Stimulated activated CD4-positive, alpha-beta T cell treated with anti-CD3 and anti-CD28 coated beads, Interleukin-15, amount 100 ng/mL, for 48 hours (primary cell): ENCODE results near the gene MRPS25.

Source experiments
- DNase-seq, 2 donors: peaks; one replicate each; pipeline ENCODE4 v3.0.0-alpha.2; 2020; ENCODE audit warnings: low read depth in 2 of 2

The MRPS25 gene

DNA sequence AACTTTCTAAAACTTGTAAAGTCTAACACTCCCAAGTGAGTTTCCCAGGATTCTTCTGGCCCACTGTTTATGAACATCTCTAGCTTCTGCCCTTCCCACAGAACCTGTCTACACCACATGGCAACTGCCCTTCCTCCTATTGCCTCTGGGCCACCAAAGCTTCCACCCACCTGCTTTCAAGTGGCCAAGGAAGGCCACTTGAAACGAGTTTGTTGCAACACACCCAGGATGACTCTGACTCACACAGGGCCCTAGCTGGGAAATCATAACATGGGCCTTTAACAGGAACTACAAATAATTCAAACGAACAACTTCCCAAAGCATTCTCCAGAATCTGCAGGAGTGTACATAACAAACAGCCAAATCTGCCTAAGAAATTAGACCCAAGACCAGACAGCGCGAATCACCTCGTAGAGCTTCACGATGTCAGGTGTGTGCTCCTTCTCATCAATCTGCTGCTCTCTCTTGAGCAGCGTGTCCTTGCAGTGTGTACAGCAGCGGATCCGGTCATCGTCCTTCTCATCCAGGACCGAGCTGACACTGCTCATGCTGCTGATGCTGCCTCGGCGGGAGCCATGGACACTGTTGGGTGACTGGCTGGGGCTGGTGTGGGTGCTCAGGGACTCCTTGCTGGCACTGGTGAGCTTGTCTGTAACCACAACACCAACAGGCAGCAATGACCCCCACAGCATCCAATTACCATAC lies 17.0 kb upstream of the MRPS25 start:
- no peak for DNase-seq

DNA sequence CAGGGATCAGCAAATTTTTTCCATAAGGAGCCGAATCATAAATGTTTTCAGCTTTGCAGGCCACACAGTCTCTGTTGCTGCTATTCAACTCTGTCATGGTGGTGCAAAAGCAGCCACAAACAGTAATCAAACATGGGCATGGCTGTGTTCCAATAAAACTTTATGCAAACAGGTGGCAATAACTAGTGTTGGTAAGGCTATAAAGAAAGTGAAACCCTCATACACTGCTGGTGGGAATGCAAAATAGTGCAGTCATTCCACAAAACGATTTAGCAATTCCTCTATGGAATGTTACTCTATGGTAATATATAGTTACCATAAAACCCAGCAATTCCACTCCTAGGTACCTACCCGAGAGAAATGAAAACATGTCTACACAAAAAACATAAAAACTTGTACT lies 14.0 kb upstream of the MRPS25 start:
- no peak for DNase-seq

DNA sequence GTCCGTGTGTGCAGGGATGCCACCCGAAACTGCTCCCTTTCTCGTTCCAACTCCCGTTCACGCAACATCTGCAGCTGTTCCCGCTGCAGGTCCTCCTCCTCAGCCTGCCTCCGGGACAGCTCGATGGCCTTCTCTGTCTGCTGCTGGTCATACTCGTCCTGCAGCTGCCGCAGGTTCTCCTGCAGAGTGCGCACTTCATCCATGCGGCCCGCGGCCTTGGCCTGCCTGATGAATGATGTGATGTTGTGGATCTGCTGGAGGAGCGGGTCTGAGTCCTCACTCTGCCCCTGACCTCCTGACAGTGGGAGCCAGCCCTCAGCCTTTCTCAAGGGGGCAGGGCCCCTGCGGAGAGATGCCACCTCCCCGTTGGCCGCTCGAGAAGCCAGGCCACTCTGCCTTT lies 9.4 kb upstream of the MRPS25 start:
- DNase-seq, result no peak

DNA sequence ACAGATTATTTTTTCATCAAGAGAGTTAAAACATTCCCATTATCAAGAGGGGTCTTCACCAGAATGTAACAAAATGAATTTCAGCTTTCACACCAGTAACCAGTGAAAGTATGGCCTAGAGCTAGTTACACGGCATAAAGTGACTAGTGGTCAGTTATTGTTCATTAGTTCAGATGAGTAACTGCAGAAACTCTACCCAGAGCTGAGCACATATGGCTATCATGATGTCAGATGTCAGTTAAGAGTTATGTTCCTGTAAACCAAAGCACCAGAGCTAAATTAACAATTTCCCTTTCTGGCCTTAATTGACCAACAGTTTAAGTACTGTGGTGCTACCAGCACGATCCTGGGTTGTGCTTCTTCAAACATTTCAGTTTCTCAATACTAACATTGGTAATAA lies 6.6 kb upstream of the MRPS25 start:
- DNase-seq, result no peak

DNA sequence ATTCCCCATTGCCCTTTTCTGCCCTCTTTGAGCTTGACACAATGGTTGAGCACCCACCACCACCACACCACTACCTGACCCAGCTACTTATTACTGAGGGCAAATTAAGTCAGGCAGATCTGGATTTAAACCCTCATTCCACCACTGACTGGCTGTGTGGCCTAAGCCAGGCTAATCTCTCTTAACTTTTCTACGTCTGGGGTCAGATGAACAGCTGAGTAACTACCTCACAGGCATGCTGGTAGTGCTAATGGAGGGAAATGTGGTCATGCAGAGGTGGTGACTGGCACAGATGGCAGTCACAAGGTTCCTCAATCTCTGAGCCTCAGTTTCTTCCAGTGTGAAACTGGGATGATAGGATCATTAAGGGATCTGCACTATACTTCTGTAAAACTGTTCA lies 4.3 kb upstream of the MRPS25 start:
- DNase-seq, result no peak

DNA sequence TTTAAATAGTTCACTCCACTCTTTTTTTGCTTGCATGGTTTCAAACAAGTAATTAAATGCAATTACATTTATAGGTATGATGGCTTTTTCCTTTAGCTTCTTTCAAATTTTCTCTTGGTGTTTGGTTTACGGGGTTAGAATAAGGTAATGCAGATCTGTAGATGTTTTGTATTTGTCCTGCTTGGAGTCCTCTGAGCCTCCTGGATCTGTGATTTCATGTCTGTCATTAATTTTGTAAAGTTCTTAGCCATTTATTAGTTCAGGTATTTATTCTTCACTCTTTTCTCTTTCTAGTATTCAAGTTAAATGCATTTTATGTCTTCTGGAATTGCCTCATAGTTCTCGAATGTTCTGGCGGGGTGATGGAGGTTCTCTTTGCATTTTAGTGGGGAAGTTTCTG lies 1.4 kb upstream of the MRPS25 start:
- DNase-seq, result no peak

DNA sequence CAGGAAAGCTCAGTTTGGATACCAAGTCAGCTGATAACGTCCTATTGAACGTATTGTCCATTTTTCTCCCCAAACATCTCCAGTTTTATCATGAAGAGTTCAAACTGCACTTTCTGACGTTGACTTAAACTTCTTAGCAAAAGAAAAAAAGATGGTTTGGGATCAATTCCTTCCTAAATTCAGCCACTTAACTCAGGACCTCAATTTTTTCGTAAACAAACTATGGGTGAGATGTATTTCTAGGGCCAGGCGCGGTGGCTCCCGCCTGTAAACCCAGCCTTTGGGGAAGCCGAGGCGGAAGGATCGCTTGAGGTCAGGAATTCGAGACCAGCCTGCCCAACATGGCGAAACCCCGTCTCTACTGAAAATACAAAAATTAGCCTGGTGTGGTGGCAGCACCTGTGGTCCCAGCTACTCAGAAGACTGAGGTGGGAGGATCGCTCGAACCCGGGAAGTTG lies 464 bp upstream of the MRPS25 start:
- no peak for DNase-seq

DNA sequence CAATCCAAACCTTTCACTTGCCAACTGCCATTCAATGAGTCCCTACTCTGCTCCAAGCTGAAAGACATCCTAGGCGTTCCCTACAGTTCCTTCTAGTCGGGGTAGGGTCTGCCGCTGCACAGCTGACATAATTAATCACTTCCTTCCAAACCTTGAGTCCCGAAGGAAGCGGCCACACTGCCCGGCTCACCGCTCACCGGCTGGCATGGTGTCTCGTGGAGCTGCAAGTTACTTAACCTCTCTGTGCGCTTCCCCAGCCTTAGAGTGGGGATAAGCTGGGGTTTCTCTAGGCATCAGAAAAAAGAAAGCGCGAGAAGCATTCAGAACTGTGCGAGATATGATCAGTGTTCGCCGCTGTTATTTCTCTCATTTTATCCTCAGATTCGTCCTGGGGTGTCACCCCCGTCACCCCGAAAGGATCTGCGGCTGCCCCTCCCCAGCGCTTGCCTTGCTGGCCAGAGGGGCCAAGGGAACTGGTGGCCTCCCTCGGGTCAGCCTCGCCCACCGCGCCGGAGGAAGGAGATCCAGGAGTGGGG lies 748 bp downstream of the MRPS25 start:
- no peak for DNase-seq

DNA sequence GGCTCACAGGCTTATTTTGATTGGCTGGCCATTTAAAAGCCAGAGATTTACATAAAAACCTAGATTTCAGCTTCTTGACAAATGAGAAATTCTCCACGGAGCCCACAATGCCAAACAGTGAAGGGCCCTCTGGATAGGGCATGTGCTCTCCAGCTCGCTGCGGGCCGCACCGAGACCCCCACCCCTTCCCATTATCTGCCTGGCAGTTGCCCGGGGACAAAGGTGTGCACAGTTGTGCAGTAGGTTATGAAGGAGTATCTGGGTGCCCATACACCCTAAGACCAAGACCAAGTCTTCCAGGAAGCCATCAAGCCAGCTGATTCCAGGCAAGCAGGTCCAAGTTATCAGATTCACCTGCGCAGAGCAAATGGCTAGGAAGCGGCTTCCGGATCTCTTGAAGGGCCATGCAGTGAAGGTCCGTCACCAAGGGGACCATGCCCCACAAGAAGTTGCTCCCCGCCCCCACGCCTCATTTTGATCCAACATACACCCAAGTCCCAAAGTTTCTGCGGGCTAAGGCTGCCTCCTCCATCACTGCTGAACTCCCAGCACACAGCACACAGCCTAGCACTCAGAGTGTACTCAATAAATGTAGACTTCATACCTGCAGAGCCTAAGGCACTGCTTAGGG lies 1.3 kb downstream of the MRPS25 start:
- DNase-seq, result no peak

DNA sequence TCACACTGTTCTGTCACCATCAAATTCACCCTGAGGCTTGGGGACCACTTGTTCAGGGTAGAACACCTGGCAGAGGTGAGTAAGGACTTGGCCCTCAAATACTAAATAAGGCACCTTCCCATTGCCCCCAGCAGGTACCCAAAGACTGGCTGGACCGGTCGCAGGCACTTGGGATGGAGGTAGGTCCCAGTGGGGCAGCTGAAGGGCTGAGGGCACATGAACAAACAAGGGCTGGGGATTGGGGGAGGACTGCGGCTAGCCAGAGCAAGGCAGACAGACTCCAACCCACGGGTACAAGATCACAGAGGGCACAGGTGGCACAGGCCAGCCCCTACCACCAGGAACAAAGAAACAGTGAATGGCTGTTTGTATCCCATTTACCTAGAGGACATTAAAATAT lies 1.9 kb downstream of the MRPS25 start:
- DNase-seq, result no peak

DNA sequence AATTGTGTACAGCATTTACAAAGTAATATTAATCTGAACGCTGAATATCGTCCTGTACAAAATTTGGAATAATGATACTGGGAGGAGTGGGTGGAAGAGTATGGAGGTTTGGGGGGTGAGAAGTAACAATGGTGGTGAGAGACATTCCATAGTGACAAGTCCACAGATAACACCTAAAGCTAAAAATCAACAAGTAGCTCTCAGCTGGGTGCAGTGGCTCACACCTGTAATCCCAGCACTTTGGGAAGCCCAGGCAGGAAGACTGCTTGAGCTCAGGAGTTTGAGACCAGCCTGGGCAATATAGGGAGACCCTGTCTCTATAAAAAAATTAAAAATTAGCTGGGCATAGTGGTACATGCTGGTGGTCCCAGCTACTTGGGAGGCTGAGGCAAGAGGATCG lies 5.1 kb downstream of the MRPS25 start:
- no peak for DNase-seq

DNA sequence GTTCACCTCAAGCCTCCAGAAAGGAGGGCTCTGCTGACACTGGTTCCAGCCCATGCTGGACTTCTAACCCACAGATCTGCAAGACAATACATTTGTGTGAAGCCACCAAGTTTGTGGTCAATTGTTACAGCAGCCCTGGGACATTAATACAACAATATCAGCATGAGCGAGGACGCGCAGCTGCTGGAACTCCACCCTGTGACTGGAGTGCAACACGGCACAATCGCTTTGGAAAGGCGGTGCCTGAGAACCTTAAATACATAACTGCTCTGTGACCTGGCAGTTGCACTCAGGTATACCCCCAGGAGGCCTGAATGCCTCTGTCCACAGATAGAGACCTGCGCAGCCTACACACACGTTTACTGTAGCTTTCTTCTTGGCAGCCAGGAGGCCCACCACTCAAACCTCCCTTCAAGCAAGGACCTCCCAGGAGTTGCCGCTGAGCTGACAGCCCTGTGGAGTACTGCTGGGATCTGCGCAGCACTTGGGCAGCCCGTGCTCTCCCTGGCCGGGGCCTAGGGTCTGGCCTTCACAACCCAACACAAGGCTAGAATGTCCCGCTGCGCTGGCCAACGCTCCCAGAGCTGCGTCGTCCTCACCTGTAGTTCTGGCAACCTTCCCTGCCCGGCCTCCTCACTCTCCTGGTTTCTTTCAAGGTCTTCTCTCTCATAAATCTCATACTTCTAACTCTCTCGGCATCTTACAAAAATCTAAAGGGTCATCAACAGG lies 8.3 kb downstream of the MRPS25 start:
- DNase-seq, result no peak

DNA sequence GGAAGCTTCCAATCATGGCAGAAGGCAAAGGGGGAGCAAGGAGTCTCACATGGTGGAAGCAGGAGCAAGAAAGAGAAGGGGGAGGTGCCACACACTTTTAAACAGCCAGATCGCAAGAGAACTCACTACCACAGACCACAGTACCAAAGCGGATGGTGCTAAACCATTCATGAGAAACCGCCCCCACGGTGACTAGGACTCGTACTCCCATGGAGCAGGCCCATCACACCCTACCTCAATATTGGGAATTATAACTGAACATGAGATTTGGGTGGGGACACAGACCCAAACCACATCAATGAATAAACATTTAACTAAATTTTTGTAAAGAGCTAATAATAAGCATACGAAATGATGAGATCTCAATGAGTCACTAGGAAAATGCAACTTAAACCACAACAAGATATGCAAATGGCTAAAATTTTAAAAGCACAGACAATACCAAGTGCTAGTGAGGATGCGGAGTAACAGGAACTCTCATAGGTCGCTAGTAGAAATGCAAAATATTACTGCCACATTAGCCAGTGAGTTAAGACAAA lies 10.0 kb downstream of the MRPS25 start:
- peak; percentile 47 to 61 for DNase-seq

DNA sequence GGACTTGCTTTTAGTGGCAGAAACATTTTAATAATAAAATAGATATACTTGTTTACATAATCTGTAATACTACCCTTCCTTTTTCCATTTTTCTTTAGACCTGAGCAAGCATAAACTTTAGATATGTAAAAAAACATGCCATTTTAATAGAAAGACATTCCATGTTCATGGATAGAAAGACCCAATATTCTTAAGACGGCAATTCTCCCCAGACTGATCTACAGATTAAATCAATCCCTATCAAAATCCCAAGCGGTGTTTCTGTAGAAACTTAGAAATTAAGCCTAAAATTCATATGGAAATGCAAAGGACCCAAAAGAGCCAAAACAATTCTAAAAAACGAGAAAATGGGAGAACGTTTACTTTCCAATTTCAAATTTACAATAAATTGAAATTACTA lies 11.6 kb downstream of the MRPS25 start:
- DNase-seq, result no peak

DNA sequence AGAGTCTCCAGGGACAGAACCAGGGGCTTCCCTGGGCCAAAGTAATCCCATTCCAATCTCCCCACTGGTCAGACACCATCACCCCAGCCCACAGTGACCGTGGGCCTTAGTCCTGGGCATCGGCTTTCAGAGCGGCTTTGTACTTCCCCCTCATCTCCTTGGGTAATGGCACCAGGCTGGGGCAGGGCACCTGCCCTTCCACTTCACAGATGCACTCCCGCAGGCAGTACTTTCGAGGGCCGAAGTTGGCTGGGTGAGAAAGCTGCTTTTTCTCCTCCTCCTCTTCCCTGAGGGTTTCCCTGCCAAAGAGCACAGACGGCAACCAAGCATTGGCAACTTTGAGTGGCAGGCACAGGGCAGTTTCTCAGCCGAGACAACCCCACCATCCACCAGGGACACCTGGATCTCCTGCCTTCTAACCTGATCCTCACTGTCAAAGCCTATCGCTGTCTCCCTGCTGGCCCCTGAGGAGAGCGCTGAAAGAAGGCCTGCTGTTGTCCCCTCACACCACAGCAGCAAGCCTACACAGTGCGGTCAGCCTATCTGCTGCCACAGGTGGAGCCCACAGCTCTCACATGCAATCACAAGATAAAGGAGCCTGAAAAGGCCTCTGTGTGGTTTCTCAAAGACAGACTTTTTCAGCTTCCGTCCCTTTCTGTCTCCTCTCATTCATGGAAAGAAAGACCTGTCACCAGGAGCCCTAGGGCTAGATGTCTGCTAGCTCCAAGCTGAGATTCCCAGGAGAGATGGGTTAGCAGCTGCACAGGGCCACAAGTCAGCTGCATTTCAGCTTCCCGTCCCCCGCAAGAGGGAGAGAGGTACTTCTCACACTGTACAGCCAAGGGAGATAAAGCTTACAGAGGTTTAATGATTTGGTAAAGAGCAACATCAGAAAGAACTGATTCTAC lies 12.5 kb downstream of the MRPS25 start:
- DNase-seq, result no peak

DNA sequence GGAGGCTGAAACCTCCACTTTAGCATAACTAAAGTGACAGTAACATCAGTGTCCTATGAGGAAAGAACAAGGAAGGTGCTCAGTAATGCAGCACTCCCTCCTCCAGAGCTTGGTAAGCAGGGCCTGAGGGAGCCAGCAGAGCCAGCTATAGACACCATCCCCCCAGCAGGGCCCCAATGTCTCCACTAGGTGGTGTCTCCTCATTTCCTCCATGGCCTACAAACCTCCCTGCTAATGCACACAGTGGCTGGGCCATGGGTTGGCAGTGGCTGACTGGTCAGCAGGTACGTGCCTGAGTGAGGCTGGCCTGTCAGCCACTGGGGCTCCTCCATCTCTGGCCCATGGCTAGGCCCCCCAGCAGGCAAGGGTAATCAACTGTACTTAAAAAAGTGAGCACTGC lies 13.6 kb downstream of the MRPS25 start:
- DNase-seq, result no peak

DNA sequence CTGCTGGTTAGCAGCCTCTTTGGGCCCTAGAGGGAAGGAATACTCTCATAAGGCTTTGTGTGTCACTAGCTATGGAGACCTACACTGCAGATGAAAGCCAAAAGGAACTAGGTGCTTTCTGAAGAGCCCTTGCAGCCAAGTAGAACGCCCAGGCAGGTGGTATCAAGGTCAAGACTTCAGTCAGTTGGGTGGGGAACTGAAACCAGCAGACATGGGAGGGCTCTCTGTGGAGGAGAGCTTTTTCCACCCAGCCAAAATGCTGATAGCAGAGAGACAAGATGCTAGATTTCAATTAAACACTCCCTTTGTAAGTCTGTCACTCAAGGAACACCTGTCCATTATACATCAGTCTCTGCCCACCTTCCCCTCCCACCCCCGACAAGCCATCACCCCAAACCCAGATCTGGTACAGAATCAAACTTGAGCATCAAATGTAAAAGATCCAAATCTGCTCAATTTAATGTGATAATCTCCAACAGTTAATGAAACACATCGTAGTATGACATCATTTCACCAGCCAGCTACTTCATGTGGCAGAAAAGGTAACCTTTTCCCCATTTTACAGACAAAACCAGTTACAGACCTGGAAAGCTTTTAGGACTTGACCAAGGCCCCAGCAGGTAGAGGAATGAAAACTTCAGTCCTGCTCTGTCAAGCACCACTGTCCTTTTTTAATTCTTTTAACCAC lies 14.6 kb downstream of the MRPS25 start:
- no peak for DNase-seq

DNA sequence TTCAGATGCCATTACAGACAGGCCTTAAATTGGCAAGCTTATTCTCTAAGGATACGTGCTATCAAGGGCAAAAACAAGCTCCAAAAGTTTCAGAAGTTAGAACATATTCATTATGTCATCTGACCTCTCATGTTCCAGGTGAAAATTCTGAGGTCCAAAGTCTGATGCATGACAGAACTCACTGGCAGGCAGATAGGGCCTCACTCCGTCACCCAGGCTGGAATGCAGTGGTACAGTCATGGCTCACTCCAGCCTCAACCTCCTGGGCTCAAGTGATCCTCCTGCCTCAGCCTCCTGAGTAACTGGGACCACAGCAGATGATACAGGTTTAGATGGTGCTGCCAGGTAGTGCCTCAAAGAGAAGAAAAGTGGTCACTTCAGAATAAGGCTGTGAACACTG lies 15.5 kb downstream of the MRPS25 start:
- DNase-seq, result no peak

DNA sequence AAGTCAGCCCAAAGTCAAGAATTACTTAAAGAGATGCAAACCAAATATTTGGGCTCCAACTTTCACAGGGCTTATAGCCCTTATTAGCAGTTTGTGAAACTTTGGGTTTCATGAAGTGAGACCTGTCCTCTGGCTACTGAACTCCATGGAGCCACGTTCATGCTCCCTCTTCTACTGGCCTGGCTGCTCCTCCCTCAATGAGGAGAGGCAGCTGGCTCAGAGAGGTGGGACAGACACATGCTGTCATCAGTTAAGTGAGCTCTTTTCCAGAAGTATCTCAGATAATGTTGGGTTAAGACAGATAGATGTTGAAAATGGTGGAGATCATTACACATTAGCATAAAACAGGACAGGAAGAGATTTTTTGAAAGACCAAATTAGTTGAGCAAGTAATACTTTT lies 19.4 kb downstream of the MRPS25 start:
- DNase-seq, result no peak

DNA sequence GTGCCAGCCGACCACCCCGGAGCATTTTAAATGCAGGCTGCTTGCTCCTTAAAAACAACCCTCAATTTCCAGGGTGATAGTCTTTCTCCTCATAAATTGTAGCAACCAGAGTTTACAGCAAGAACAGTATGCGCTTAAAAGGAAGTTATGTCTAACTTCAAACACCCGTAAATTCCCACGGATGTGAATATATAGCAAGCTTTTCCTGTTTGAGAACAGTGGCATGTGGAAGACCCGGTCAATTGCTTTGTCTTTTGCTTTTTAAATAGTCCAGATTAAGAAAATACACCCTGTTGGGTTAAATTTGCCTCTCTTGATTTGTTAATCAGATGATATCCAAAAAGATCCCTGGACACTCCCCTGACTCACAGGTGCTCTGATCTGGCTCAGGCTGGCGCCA lies 20.8 kb downstream of the MRPS25 start:
- DNase-seq, result no peak
